Ascending aorta (tissue), 2 donors: ENCODE measurements around the gene MEOX2. TPM values are rescaled to one million over a fixed set of nuclear protein-coding genes. Genes with fewer than 3 reads are reported as not detected.

Source experiments
- DNase-seq, 2 donors: peaks; one replicate each; pipeline ENCODE4 v3.0.0-alpha.2; 2019; ENCODE audit warnings: low spot score in 2 of 2
- H3K27ac ChIP-seq, 2 donors: fragments of 200-600 bp; sonication (generic); one replicate each; pipeline ENCODE4 v1.5.1; 2016 to 2017; ENCODE audit warnings: mild to moderate bottlenecking in 1 of 2
- H3K27me3 ChIP-seq: fragments of 200-600 bp; sonication (generic); one replicate; pipeline ENCODE4 v1.5.1; 2017
- H3K36me3 ChIP-seq, 2 donors: fragments of 200-600 bp; sonication (generic); one replicate each; pipeline ENCODE4 v1.5.1; 2016
- H3K4me1 ChIP-seq, 2 donors: fragments of 200-600 bp; sonication (generic); one replicate each; pipeline ENCODE4 v1.5.1; 2016 to 2017; ENCODE audit warnings: mild to moderate bottlenecking in 1 of 2
- H3K4me3 ChIP-seq, 2 donors: fragments of 200-600 bp; sonication (generic); one replicate each; pipeline ENCODE4 v1.5.1; 2016 to 2017; ENCODE audit warnings: mild to moderate bottlenecking in 1 of 2
- H3K9me3 ChIP-seq, 2 donors: fragments of 200-600 bp; sonication (generic); one replicate each; pipeline ENCODE4 v1.5.1; 2016
- intact Hi-C: fragments of 100-400 bp; cut with DNase I; formaldehyde crosslinking; loops from one replicate; pipeline ENCODE4 v1.15.1; 2023
- total RNA-seq: library from RNA; depleted of rRNA; stranded (reverse); fragments of >200 nt; gene quantifications from one replicate; pipeline ENCODE4 v1.1.0, GENCODE V29; 2016
- TF ChIP-seq, protein P1 (sequence below), 3 experiments: fragments of 200-600 bp in 2 of 3; fragments of 450-650 bp in 1 of 3; sonication (generic) in 2 of 3; IDR thresholded peaks; one replicate each; pipeline ENCODE4 v1.5.1; 2016 to 2019; ENCODE audit warnings: antibody characterized with exemption in 3 of 3, mild to moderate bottlenecking in 1 of 3, moderate library complexity in 1 of 3

MEOX2 gene
- total RNA-seq, 1 donor from 2014 or later = 35.0 TPM

DNA sequence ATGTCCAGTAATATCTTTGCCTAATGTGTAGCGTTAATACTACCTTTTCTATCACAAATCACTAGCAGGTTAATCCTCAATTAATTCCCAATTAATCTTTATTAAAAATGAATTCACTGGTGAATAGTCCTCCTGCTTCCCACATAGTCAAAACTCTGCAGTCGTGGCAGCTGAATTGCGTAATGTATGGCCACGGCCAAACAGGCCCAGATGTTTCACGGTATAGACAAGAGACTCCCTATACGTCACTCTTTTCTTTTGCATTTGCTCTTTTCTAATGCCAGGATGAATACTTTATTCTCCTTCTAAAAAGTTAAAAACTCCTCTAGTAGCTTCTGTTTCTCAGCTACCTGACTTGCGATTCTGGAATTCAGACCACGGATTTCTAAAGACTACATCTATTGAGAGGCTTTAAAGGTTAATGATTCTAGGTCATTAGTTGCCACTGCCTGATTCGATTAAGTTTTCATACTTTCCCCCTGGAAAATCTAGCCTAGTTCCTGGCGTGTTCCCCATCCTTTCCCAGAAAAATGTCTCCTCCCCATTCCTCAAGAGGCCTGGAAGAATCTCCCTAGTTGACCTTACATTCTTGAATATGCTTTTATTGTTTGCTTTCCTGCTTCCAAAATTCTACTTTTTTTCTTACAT is 16.9 kb downstream of the MEOX2 start:
- H3K4me3 ChIP-seq = no peak overlapping the region
- no peak for DNase-seq
- no peak overlapping the region for H3K27ac ChIP-seq
- H3K9me3 ChIP-seq = no peaks in the 10 kb centered on the region
- H3K27me3 ChIP-seq = no peaks in the 10 kb centered on the region
- intact Hi-C loops = no loop called here
- H3K36me3 ChIP-seq = no peaks in the 10 kb centered on the region
- TF ChIP-seq, protein P1, sequence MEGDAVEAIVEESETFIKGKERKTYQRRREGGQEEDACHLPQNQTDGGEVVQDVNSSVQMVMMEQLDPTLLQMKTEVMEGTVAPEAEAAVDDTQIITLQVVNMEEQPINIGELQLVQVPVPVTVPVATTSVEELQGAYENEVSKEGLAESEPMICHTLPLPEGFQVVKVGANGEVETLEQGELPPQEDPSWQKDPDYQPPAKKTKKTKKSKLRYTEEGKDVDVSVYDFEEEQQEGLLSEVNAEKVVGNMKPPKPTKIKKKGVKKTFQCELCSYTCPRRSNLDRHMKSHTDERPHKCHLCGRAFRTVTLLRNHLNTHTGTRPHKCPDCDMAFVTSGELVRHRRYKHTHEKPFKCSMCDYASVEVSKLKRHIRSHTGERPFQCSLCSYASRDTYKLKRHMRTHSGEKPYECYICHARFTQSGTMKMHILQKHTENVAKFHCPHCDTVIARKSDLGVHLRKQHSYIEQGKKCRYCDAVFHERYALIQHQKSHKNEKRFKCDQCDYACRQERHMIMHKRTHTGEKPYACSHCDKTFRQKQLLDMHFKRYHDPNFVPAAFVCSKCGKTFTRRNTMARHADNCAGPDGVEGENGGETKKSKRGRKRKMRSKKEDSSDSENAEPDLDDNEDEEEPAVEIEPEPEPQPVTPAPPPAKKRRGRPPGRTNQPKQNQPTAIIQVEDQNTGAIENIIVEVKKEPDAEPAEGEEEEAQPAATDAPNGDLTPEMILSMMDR (IDR thresholded peaks at IDR 0.05) = no peak
- H3K4me1 ChIP-seq = no peaks in the 10 kb centered on the region

DNA sequence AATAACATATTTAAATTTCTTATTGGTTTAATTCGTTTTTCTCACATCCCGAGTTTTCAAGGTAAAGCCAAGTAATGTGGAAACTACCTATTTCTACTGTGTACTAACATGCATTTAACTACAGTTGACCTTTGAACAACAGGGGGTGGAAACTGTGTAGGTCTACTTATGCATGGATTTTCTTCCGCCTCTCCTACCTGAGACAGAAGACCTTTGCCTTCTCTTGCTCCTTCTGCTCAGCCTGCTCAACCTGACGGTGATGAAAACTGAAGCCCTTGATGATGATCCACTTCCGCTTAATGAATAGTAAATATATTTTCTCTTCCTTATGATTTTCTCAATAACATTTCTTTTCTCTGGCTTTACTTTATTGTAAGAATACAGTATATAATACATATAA is 18.5 kb downstream of the MEOX2 start:
- Histone ChIP-seq H3K4me1 (no peaks in the 10 kb centered on the region), H3K9me3 (no peaks in the 10 kb centered on the region), H3K36me3 (no peaks in the 10 kb centered on the region), H3K4me3 (no peak overlapping the region), H3K27me3 (no peaks in the 10 kb centered on the region), H3K27ac (no peak overlapping the region)
- no peak for DNase-seq
- TF ChIP-seq, protein P1 (IDR thresholded peaks at IDR 0.05) = no peak
- intact Hi-C loops = no loop called here

DNA sequence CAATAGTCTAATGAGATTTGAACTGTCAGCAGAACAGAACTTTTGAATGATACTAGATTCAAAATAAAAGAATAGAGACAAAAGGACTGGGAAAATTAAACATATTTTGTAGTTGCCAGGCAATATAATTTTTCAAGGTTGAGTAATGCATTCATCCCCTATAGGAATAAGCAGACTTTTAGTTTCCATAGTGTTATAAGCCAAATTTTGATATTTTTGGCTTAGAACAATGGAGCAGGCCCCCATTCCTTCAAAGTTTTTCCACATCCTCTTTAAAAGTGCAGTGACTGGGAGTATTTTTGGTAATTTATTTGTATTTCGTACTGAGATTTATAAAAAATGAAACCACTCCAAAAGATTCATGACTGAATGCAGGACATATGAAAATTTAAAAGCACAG is 24.0 kb downstream of the MEOX2 start:
- intact Hi-C loops = no loop called here
- H3K27ac ChIP-seq = no peak overlapping the region
- TF ChIP-seq, protein P1 (IDR thresholded peaks at IDR 0.05) = no peak

DNA sequence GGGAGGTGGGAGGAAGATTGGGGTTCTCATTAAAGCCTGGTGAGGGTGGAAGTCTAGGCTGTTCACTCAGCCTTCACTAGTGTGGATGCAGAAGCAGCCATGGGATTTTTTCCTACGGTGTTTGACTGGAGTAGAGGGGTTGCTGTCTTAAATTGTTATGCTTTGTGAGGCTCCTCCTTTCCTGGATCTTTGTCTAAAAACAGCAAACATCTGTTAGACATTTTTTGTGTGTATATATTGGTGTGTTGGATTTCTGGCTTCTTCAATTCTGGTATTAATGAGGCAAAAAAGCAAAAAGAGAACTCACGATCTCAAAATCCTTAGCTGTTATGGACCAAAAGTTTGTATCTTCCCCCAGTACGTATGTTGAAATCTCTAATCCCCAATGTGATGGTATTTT is 28.2 kb downstream of the MEOX2 start:
- Histone ChIP-seq H3K9me3 (no peaks in the 10 kb centered on the region), H3K4me1 (no peaks in the 10 kb centered on the region), H3K36me3 (no peaks in the 10 kb centered on the region), H3K4me3 (no peak overlapping the region), H3K27ac (no peak overlapping the region), H3K27me3 (no peaks in the 10 kb centered on the region)
- intact Hi-C loops = no loop called here
- DNase-seq = no peak
- TF ChIP-seq, protein P1 (IDR thresholded peaks at IDR 0.05) = no peak

More for the DNA sequence above, 24.0 kb downstream of the MEOX2 start:
- H3K4me1 ChIP-seq = no peaks in the 10 kb centered on the region
- no peak overlapping the region for H3K4me3 ChIP-seq
- no peak for DNase-seq
- no peaks in the 10 kb centered on the region for H3K9me3 ChIP-seq
- H3K36me3 ChIP-seq = no peaks in the 10 kb centered on the region
- no peaks in the 10 kb centered on the region for H3K27me3 ChIP-seq

DNA sequence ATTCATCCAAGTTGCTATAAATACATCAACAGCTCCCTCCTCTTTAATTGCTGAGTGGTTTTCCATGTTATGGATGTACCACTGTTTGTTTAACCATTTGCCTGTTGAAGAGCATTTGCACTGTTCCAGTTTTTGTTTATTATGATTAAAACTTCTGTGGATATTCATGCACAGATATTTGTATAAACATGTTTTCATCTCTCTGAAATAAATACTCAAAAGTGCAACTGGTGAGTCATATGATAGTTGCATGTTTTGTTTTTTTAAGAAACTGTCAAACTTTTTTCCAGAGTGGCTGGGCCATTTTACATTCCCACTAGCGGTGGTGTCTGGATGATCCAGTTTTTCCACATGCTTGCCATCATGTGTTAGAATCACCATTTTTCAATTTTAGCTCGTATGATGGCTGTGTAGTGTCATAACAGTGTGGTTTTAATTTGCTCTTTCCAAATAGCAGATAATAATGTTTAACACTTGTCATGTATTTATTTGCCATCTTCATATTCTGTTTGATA is 33.6 kb downstream of the MEOX2 start:
- Histone ChIP-seq H3K36me3 (no peaks in the 10 kb centered on the region), H3K4me1 (peaks cover 0 to 2% of the 10 kb centered on the region in 2 donors), H3K9me3 (no peaks in the 10 kb centered on the region), H3K27ac (no peak overlapping the region), H3K4me3 (no peak overlapping the region), H3K27me3 (no peaks in the 10 kb centered on the region)
- TF ChIP-seq, protein P1 (IDR thresholded peaks at IDR 0.05) = no peak
- no peak for DNase-seq
- intact Hi-C loops = no loop called here
